Measurements from ENCODE around the gene KCTD8. TPM values are rescaled to one million over a fixed set of nuclear protein-coding genes. Genes with fewer than 3 reads are reported as not detected.

The KCTD8 gene
- total and polyA plus RNA-seq, 9 donors = 0.98 to 6.1 (median 2.0) TPM

GRCh38 chr4:44446191-44446590 is 2.4 kb downstream of the KCTD8 start:
- no peak for DNase-seq
- WGBS, 3 donors = 2 to 5% (median 4%) methylated on average over 4 of the region's 4 CpGs
- Histone ChIP-seq H3K27ac (no peak overlapping the region), H3K9me3 (no peaks in the 10 kb centered on the region), H3K4me3 (peak overlapping the region; percentile 42), H3K4me1 (ENCODE audit: insufficient read depth) (no peaks in the 10 kb centered on the region), H3K36me3 (no peaks in the 10 kb centered on the region), H3K27me3 (no peaks in the 10 kb centered on the region)
- intact Hi-C loops (cut with DNase I) = no loop called here
- TF ChIP-seq CTCF (IDR thresholded peaks at IDR 0.05) (no peak), EP300 (IDR thresholded peaks at IDR 0.05) (no peak), POLR2A (IDR thresholded peaks at IDR 0.05) (no peak)

GRCh38 chr4:44438687-44439086 is 9.9 kb downstream of the KCTD8 start:
- no peaks in the 10 kb centered on the region for H3K36me3 ChIP-seq
- no peak for DNase-seq
- no peaks in the 10 kb centered on the region for H3K9me3 ChIP-seq
- TF ChIP-seq CTCF (IDR thresholded peaks at IDR 0.05) (no peak), POLR2A (IDR thresholded peaks at IDR 0.05) (no peak), EP300 (IDR thresholded peaks at IDR 0.05) (no peak)
- no peaks in the 10 kb centered on the region for H3K27me3 ChIP-seq
- H3K4me3 ChIP-seq = no peak overlapping the region
- H3K4me1 ChIP-seq (ENCODE audit: insufficient read depth) = no peaks in the 10 kb centered on the region
- no peak overlapping the region for H3K27ac ChIP-seq
- intact Hi-C loops (cut with DNase I) = no loop called here

GRCh38 chr4:44434247-44434646 is 14.4 kb downstream of the KCTD8 start:
- 84 to 89% (median 87%) methylated on average over 2 of the region's 2 CpGs for WGBS, 3 donors
- intact Hi-C loops (cut with DNase I) = no loop called here
- TF ChIP-seq EP300 (IDR thresholded peaks at IDR 0.05) = no peak
- no peaks in the 10 kb centered on the region for H3K36me3 ChIP-seq
- H3K4me3 ChIP-seq = no peak overlapping the region
- H3K27me3 ChIP-seq = no peaks in the 10 kb centered on the region
- no peak overlapping the region for H3K27ac ChIP-seq
- H3K9me3 ChIP-seq = no peaks in the 10 kb centered on the region
- no peaks in the 10 kb centered on the region for H3K4me1 ChIP-seq (ENCODE audit: insufficient read depth)
- no peak for DNase-seq

GRCh38 chr4:44425614-44426208 is 22.9 kb downstream of the KCTD8 start:
- no peak for TF ChIP-seq CTCF (IDR thresholded peaks at IDR 0.05)
- TF ChIP-seq POLR2A (IDR thresholded peaks at IDR 0.05) = no peak
- TF ChIP-seq EP300 (IDR thresholded peaks at IDR 0.05) = no peak
- Histone ChIP-seq H3K9me3 (no peaks in the 10 kb centered on the region), H3K27me3 (no peaks in the 10 kb centered on the region), H3K36me3 (no peaks in the 10 kb centered on the region), H3K27ac (no peak overlapping the region), H3K4me3 (no peak overlapping the region), H3K4me1 (ENCODE audit: insufficient read depth) (no peaks in the 10 kb centered on the region)
- WGBS, 3 donors = 70 to 88% (median 84%) methylated on average over 2 of the region's 2 CpGs
- DNase-seq = no peak
- intact Hi-C loops (cut with DNase I) = no loop called here

- H3K36me3 ChIP-seq = no peaks in the 10 kb centered on the region
- no peaks in the 10 kb centered on the region for H3K4me1 ChIP-seq (ENCODE audit: insufficient read depth)
- DNase-seq = no peak
- WGBS, 3 donors = 24 to 50% (median 27%) methylated on average over 1 of the region's 1 CpG
- H3K27ac ChIP-seq = no peak overlapping the region
- H3K9me3 ChIP-seq = no peaks in the 10 kb centered on the region
- TF ChIP-seq CTCF (IDR thresholded peaks at IDR 0.05) = no peak
- no peak for TF ChIP-seq POLR2A (IDR thresholded peaks at IDR 0.05)
- no peak for TF ChIP-seq EP300 (IDR thresholded peaks at IDR 0.05)
- no peak overlapping the region for H3K4me3 ChIP-seq
- H3K27me3 ChIP-seq = no peaks in the 10 kb centered on the region
- intact Hi-C loops (cut with DNase I) = no loop called here
Observed at GRCh38 chr4:44422912-44423311, 25.7 kb downstream of the KCTD8 start.
